Caco-2 (cell line): Measurements from ENCODE around the gene PUS7L. TPM values are rescaled to one million over a fixed set of nuclear protein-coding genes. Genes with fewer than 3 reads are reported as not detected.

Source experiments
- BruUV-seq: library from RNA; stranded (reverse); fragments of 400-500 nt; replicated peaks from 2 replicates; lab custom pipeline; 2021; lab: Mats Ljungman, UMichigan
- CTCF ChIA-PET: fragments of 300-600 bp; sonication (Branson Sonifier 250); formaldehyde crosslinking; loops from one replicate; lab custom pipeline; 2022; ENCODE audit warnings: antibody characterized with exemption; lab: Charles Lee
- POLR2A ChIA-PET: fragments of 300-600 bp; sonication (Branson Sonifier 250); formaldehyde crosslinking; loops from one replicate; lab custom pipeline; 2022; ENCODE audit warnings: antibody characterized with exemption; lab: Charles Lee
- DNase-seq, 2 experiments: peaks; one replicate each; pipeline versions ENCODE4 v3.0.0 to v3.0.0-alpha.2; 2020 to 2022
- H3K27me3 ChIP-seq: replicated peaks from 2 replicates; pipeline ENCODE4 v1.6.0; 2011; ENCODE audit warnings: low read length; ENCODE audit not compliant: control insufficient read depth, insufficient read depth
- H3K36me3 ChIP-seq: 2 replicates; pipeline ENCODE4 v1.5.1; 2011; ENCODE audit warnings: low read length; ENCODE audit not compliant: control insufficient read depth, insufficient read depth
- H3K4me1 ChIP-seq: fragments of 250-450 bp; sonication (Bioruptor Pico); 2 replicates; pipeline ENCODE4 v1.5.1; 2020; ENCODE audit warnings: mild to moderate bottlenecking
- H3K4me3 ChIP-seq: 2 replicates; pipeline ENCODE4 v1.5.1; 2011; ENCODE audit warnings: low read depth, mild to moderate bottlenecking, control low read depth, low read length
- H3K9me3 ChIP-seq: fragments of 250-450 bp; sonication (Bioruptor Pico); 2 replicates; pipeline ENCODE4 v1.5.1; 2020; ENCODE audit warnings: mild to moderate bottlenecking, moderate library complexity
- H3K27ac Mint-ChIP-seq: one replicate; pipeline ENCODE4 v1.8.0; 2022; ENCODE audit warnings: mixed read lengths; ENCODE audit not compliant: unreplicated experiment
- H3K27me3 Mint-ChIP-seq: one replicate; pipeline ENCODE4 v1.8.0; 2022; ENCODE audit warnings: mixed read lengths; ENCODE audit not compliant: insufficient read depth, unreplicated experiment
- H3K36me3 Mint-ChIP-seq: one replicate; pipeline ENCODE4 v1.8.0; 2022; ENCODE audit warnings: mild to moderate bottlenecking, mixed read lengths; ENCODE audit not compliant: insufficient read depth, unreplicated experiment
- H3K4me1 Mint-ChIP-seq: one replicate; pipeline ENCODE4 v1.8.0; 2022; ENCODE audit warnings: low read depth, mixed read lengths; ENCODE audit not compliant: unreplicated experiment
- H3K4me3 Mint-ChIP-seq: one replicate; pipeline ENCODE4 v1.8.0; 2022; ENCODE audit warnings: mild to moderate bottlenecking, moderate library complexity, mixed read lengths; ENCODE audit not compliant: unreplicated experiment
- H3K9me3 Mint-ChIP-seq: one replicate; pipeline ENCODE4 v1.8.0; 2022; ENCODE audit warnings: mixed read lengths; ENCODE audit not compliant: unreplicated experiment
- intact Hi-C: fragments of 100-400 bp; cut with micrococcal nuclease; formaldehyde crosslinking; loops from one replicate; pipeline ENCODE4 v1.10.0; 2022; ENCODE audit not compliant: unreplicated experiment
- total RNA-seq: library from RNA; stranded (reverse); gene quantifications from 2 replicates; pipeline ENCODE4 v1.2.3, GENCODE V29; 2022
- TF ChIP-seq, protein P1 (sequence below), 2 experiments: fragments of 200-600 bp in 1 of 2; IDR thresholded peaks; 1 replicate in 1 of 2; 2 replicates in 1 of 2; pipeline versions ENCODE4 v1.5.1 to v1.8.0; 2011 to 2022; ENCODE audit warnings: antibody characterized with exemption in 1 of 2, control low read depth in 1 of 2, inconsistent platforms in 1 of 2, low read depth in 1 of 2, low read length in 1 of 2, mild to moderate bottlenecking in 1 of 2, moderate library complexity in 1 of 2; ENCODE audit not compliant: insufficient read depth in 1 of 2, severe bottlenecking in 1 of 2, unreplicated experiment in 1 of 2

The PUS7L gene
- total RNA-seq, 1 experiment from 2014 or later = 29.1 TPM

DNA sequence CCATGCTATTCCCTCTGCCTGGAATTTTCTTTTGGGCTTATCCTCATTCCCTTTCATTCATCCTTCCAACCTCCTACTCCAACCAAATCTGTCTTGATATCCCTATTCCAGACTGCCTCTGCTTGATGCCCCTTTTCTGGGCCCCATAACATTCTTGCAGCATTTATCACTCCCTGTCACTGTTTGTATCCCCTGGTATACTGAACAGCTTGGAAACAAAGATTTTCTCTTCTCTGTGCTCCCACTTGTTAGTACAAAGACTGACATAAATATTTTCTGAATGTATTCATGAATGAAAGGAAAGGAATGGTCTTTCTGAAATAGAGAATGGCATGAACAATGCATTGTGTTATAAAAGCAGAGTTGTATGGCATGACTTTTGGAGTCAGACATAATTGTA, 7.7 kb upstream of the PUS7L start:
- POLR2A ChIA-PET = no interaction called here
- no TSS peak for BruUV-seq
- Histone ChIP-seq H3K4me1 (no peaks in the 10 kb centered on the region), H3K27me3 (no peaks in the 10 kb centered on the region), H3K4me3 (no peak overlapping the region), H3K9me3 (no peaks in the 10 kb centered on the region), H3K36me3 (no peaks in the 10 kb centered on the region)
- H3K4me1 Mint-ChIP-seq = no peaks in the 10 kb centered on the region
- no peaks in the 10 kb centered on the region for H3K27me3 Mint-ChIP-seq
- CTCF ChIA-PET = interaction anchor here (0.7 kb wide), 1 partner anchor 119 kb away, joined by 4 read pairs; no protein-coding TSS in a partner anchor
- H3K27ac Mint-ChIP-seq = no peak overlapping the region
- TF ChIP-seq, protein P1, sequence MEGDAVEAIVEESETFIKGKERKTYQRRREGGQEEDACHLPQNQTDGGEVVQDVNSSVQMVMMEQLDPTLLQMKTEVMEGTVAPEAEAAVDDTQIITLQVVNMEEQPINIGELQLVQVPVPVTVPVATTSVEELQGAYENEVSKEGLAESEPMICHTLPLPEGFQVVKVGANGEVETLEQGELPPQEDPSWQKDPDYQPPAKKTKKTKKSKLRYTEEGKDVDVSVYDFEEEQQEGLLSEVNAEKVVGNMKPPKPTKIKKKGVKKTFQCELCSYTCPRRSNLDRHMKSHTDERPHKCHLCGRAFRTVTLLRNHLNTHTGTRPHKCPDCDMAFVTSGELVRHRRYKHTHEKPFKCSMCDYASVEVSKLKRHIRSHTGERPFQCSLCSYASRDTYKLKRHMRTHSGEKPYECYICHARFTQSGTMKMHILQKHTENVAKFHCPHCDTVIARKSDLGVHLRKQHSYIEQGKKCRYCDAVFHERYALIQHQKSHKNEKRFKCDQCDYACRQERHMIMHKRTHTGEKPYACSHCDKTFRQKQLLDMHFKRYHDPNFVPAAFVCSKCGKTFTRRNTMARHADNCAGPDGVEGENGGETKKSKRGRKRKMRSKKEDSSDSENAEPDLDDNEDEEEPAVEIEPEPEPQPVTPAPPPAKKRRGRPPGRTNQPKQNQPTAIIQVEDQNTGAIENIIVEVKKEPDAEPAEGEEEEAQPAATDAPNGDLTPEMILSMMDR (IDR thresholded peaks at IDR 0.05; ENCODE audit: insufficient read depth in 1 of 2, low read depth in 1 of 2, low read length in 1 of 2, severe bottlenecking in 1 of 2, unreplicated experiment in 1 of 2) = no peak
- H3K9me3 Mint-ChIP-seq = peaks cover 10% of the 10 kb centered on the region
- no peak for DNase-seq
- intact Hi-C loops = no loop called here
- H3K36me3 Mint-ChIP-seq = no peaks in the 10 kb centered on the region
- no peak overlapping the region for H3K4me3 Mint-ChIP-seq

DNA sequence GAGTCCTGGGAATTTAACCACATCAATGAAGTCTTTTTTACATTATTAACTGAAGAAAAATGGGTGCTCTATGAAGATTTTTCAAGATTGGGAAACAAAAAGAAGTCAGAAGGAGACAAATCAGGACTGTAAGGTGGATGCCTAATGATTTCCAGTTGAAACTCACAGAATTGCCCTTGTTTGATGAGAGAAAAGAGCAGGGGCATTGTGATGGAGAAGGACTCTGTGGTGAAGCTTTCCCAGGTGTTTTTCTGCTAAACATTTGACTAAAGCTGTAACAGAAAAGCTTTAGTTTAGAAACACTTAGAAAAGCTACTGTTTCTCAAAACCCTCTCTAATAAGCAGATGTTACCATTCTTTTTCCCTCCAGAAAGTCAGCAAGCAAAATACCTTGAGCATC, 5.9 kb upstream of the PUS7L start:
- CTCF ChIA-PET = no interaction called here
- Mint-ChIP-seq H3K4me1 (peaks cover 10% of the 10 kb centered on the region), H3K4me3 (no peak overlapping the region), H3K27me3 (no peaks in the 10 kb centered on the region), H3K9me3 (no peaks in the 10 kb centered on the region), H3K27ac (no peak overlapping the region), H3K36me3 (peaks cover under 1% of the 10 kb centered on the region)
- BruUV-seq = no TSS peak
- intact Hi-C loops = no loop called here
- Histone ChIP-seq H3K4me3 (no peak overlapping the region), H3K36me3 (no peaks in the 10 kb centered on the region), H3K27me3 (no peaks in the 10 kb centered on the region), H3K9me3 (no peaks in the 10 kb centered on the region), H3K4me1 (no peaks in the 10 kb centered on the region; the same call in 1 of the 2 replicates)
- TF ChIP-seq, protein P1 (IDR thresholded peaks at IDR 0.05; ENCODE audit: insufficient read depth in 1 of 2, low read depth in 1 of 2, low read length in 1 of 2, severe bottlenecking in 1 of 2, unreplicated experiment in 1 of 2) = no peak
- no peak for DNase-seq
- POLR2A ChIA-PET = no interaction called here

DNA sequence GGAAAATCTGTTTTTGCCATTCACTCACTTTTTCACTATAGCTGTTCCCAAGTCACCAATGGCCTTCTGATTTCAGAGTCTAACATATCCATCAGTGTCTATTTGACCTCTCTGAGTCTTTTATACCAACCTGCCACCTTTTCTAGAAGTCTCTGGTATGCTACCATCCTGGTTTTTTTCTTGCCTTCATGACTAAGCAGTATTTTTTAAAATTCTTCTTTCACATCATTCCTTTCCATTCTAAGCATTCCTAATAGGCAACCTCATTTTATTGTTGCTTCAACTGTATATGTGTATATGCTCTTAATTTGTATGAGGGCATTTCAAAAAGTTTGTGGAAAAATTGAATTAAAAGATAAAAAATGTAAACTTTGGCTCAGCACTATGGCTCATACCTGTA, 5.2 kb upstream of the PUS7L start:
- BruUV-seq = no TSS peak
- H3K4me3 Mint-ChIP-seq = no peak overlapping the region

More for the DNA sequence above, 5.2 kb upstream of the PUS7L start:
- ChIA-PET POLR2A (no interaction called here), CTCF (no interaction called here)
- H3K4me1 Mint-ChIP-seq = peaks cover 10% of the 10 kb centered on the region
- no peaks in the 10 kb centered on the region for H3K9me3 Mint-ChIP-seq
- Histone ChIP-seq H3K36me3 (no peaks in the 10 kb centered on the region), H3K9me3 (no peaks in the 10 kb centered on the region), H3K4me3 (no peak overlapping the region), H3K4me1 (no peaks in the 10 kb centered on the region; the same call in 1 of the 2 replicates), H3K27me3 (no peaks in the 10 kb centered on the region)
- intact Hi-C loops = no loop called here
- no peaks in the 10 kb centered on the region for H3K27me3 Mint-ChIP-seq
- H3K36me3 Mint-ChIP-seq = peaks cover 8% of the 10 kb centered on the region
- no peak for DNase-seq
- TF ChIP-seq, protein P1 (IDR thresholded peaks at IDR 0.05; ENCODE audit: insufficient read depth in 1 of 2, low read depth in 1 of 2, low read length in 1 of 2, severe bottlenecking in 1 of 2, unreplicated experiment in 1 of 2) = no peak
- H3K27ac Mint-ChIP-seq = no peak overlapping the region
